ENCODE measurements around the gene REC114.
"Not testable (repeated sequence)": the region's sequence is repeated elsewhere in the genome, so short reads cannot be mapped to it uniquely, and the experiment has no call there.

Gene REC114

GRCh38 chr15:73530649-73531048 is 87.7 kb downstream of the REC114 start:
- Histone ChIP-seq H3K4me1 (ENCODE audit: control insufficient read depth in 1 of 2, insufficient read depth in 2 of 2, low read length in 2 of 2) (no peaks in the 10 kb centered on the region), H3K36me3 (ENCODE audit: control insufficient read depth in 1 of 2, insufficient read depth in 2 of 2, low read length in 2 of 2) (peaks cover 0 to 5% of the 10 kb centered on the region in 2 donors), H3K9me3 (ENCODE audit: control insufficient read depth in 1 of 2, low read length in 2 of 2) (no peaks in the 10 kb centered on the region), H3K27me3 (ENCODE audit: low read depth, low read length) (no peaks in the 10 kb centered on the region), H3K27ac (ENCODE audit: low read length) (no peak overlapping the region), H3K4me3 (ENCODE audit: low read depth in 1 of 2, low read length in 2 of 2) (no peak overlapping the region)

DNA sequence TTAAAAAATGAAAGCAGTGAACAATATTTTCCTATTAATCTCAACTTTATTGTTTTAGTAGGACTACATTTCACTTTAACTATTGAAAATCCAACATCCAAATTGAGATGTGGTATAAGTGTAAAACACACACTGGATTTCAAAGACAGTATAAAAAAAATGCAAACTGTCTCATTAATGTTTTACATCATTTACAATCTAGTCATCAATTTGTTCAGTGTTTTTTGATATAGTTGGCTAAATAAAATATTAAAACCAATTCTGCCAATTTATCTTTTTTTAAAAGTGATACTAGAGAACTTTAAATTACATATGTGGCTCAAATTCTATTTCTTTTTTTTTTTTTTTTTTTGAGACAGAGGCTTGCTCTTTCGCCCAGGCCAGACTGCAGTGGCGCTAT is 95.2 kb downstream of the REC114 start:
- no peak overlapping the region for H3K27ac ChIP-seq (ENCODE audit: low read length)
- H3K4me3 ChIP-seq (ENCODE audit: low read depth in 1 of 2, low read length in 2 of 2), result no peak overlapping the region
- H3K36me3 ChIP-seq (ENCODE audit: control insufficient read depth in 1 of 2, insufficient read depth in 2 of 2, low read length in 2 of 2), result no peaks in the 10 kb centered on the region
- H3K27me3 ChIP-seq (ENCODE audit: low read depth, low read length), result no peaks in the 10 kb centered on the region
- H3K9me3 ChIP-seq (ENCODE audit: control insufficient read depth in 1 of 2, low read length in 2 of 2), result no peaks in the 10 kb centered on the region
- no peaks in the 10 kb centered on the region for H3K4me1 ChIP-seq (ENCODE audit: control insufficient read depth in 1 of 2, insufficient read depth in 2 of 2, low read length in 2 of 2)

- Histone ChIP-seq H3K36me3 (ENCODE audit: control insufficient read depth in 1 of 2, insufficient read depth in 2 of 2, low read length in 2 of 2) (no peaks in the 10 kb centered on the region), H3K27ac (ENCODE audit: low read length) (no peak overlapping the region), H3K27me3 (ENCODE audit: low read depth, low read length) (no peaks in the 10 kb centered on the region), H3K9me3 (ENCODE audit: control insufficient read depth in 1 of 2, low read length in 2 of 2) (no peaks in the 10 kb centered on the region), H3K4me3 (ENCODE audit: low read depth in 1 of 2, low read length in 2 of 2) (no peak overlapping the region), H3K4me1 (ENCODE audit: control insufficient read depth in 1 of 2, insufficient read depth in 2 of 2, low read length in 2 of 2) (no peaks in the 10 kb centered on the region)
Observed at GRCh38 chr15:73538563-73539211, 95.7 kb downstream of the REC114 start.

- H3K36me3 ChIP-seq (ENCODE audit: control insufficient read depth in 1 of 2, insufficient read depth in 2 of 2, low read length in 2 of 2), result no peaks in the 10 kb centered on the region
- H3K27ac ChIP-seq (ENCODE audit: low read length), result no peak overlapping the region
- H3K9me3 ChIP-seq (ENCODE audit: control insufficient read depth in 1 of 2, low read length in 2 of 2), result no peaks in the 10 kb centered on the region
- H3K4me1 ChIP-seq (ENCODE audit: control insufficient read depth in 1 of 2, insufficient read depth in 2 of 2, low read length in 2 of 2), result no peaks in the 10 kb centered on the region
- no peak overlapping the region for H3K4me3 ChIP-seq (ENCODE audit: low read depth in 1 of 2, low read length in 2 of 2)
- no peaks in the 10 kb centered on the region for H3K27me3 ChIP-seq (ENCODE audit: low read depth, low read length)
Observed at GRCh38 chr15:73539212-73540128, 96.5 kb downstream of the REC114 start.

GRCh38 chr15:73540161-73540560 is 97.2 kb downstream of the REC114 start:
- H3K4me1 ChIP-seq (ENCODE audit: control insufficient read depth in 1 of 2, insufficient read depth in 2 of 2, low read length in 2 of 2), result no peaks in the 10 kb centered on the region
- no peaks in the 10 kb centered on the region for H3K27me3 ChIP-seq (ENCODE audit: low read depth, low read length)
- no peaks in the 10 kb centered on the region for H3K9me3 ChIP-seq (ENCODE audit: control insufficient read depth in 1 of 2, low read length in 2 of 2)
- no peak overlapping the region for H3K4me3 ChIP-seq (ENCODE audit: low read depth in 1 of 2, low read length in 2 of 2)
- H3K36me3 ChIP-seq (ENCODE audit: control insufficient read depth in 1 of 2, insufficient read depth in 2 of 2, low read length in 2 of 2), result no peaks in the 10 kb centered on the region
- no peak overlapping the region for H3K27ac ChIP-seq (ENCODE audit: low read length)

GRCh38 chr15:73541479-73541878 is 98.5 kb downstream of the REC114 start:
- Histone ChIP-seq H3K9me3 (ENCODE audit: control insufficient read depth in 1 of 2, low read length in 2 of 2) (no peaks in the 10 kb centered on the region), H3K27ac (ENCODE audit: low read length) (no peak overlapping the region), H3K4me3 (ENCODE audit: low read depth in 1 of 2, low read length in 2 of 2) (no peak overlapping the region), H3K27me3 (ENCODE audit: low read depth, low read length) (no peaks in the 10 kb centered on the region), H3K4me1 (ENCODE audit: control insufficient read depth in 1 of 2, insufficient read depth in 2 of 2, low read length in 2 of 2) (no peaks in the 10 kb centered on the region), H3K36me3 (ENCODE audit: control insufficient read depth in 1 of 2, insufficient read depth in 2 of 2, low read length in 2 of 2) (no peaks in the 10 kb centered on the region)

GRCh38 chr15:73548925-73549324 is 106.0 kb downstream of the REC114 start:
- not testable (repeated sequence) for H3K9me3 ChIP-seq (ENCODE audit: control insufficient read depth in 1 of 2, low read length in 2 of 2); H3K4me3 ChIP-seq (ENCODE audit: low read depth in 1 of 2, low read length in 2 of 2); H3K36me3 ChIP-seq (ENCODE audit: control insufficient read depth in 1 of 2, insufficient read depth in 2 of 2, low read length in 2 of 2); H3K27me3 ChIP-seq (ENCODE audit: low read depth, low read length); H3K27ac ChIP-seq (ENCODE audit: low read length); H3K4me1 ChIP-seq (ENCODE audit: control insufficient read depth in 1 of 2, insufficient read depth in 2 of 2, low read length in 2 of 2)

GRCh38 chr15:73550190-73550589 is 107.2 kb downstream of the REC114 start:
- Histone ChIP-seq H3K27ac (ENCODE audit: low read length) (no peak overlapping the region), H3K9me3 (ENCODE audit: control insufficient read depth in 1 of 2, low read length in 2 of 2) (no peaks in the 10 kb centered on the region), H3K4me1 (ENCODE audit: control insufficient read depth in 1 of 2, insufficient read depth in 2 of 2, low read length in 2 of 2) (no peaks in the 10 kb centered on the region), H3K4me3 (ENCODE audit: low read depth in 1 of 2, low read length in 2 of 2) (no peak overlapping the region), H3K27me3 (ENCODE audit: low read depth, low read length) (no peaks in the 10 kb centered on the region), H3K36me3 (ENCODE audit: control insufficient read depth in 1 of 2, insufficient read depth in 2 of 2, low read length in 2 of 2) (peaks cover 2 to 4% of the 10 kb centered on the region in 2 donors)

GRCh38 chr15:73555080-73555479 is 112.1 kb downstream of the REC114 start:
- no peaks in the 10 kb centered on the region for H3K4me1 ChIP-seq (ENCODE audit: control insufficient read depth in 1 of 2, insufficient read depth in 2 of 2, low read length in 2 of 2)
- H3K36me3 ChIP-seq (ENCODE audit: control insufficient read depth in 1 of 2, insufficient read depth in 2 of 2, low read length in 2 of 2), result peaks cover 36 to 41% of the 10 kb centered on the region in 2 donors
- no peak overlapping the region for H3K4me3 ChIP-seq (ENCODE audit: low read depth in 1 of 2, low read length in 2 of 2)
- H3K9me3 ChIP-seq (ENCODE audit: control insufficient read depth in 1 of 2, low read length in 2 of 2), result no peaks in the 10 kb centered on the region
- no peaks in the 10 kb centered on the region for H3K27me3 ChIP-seq (ENCODE audit: low read depth, low read length)
- no peak overlapping the region for H3K27ac ChIP-seq (ENCODE audit: low read length)

DNA sequence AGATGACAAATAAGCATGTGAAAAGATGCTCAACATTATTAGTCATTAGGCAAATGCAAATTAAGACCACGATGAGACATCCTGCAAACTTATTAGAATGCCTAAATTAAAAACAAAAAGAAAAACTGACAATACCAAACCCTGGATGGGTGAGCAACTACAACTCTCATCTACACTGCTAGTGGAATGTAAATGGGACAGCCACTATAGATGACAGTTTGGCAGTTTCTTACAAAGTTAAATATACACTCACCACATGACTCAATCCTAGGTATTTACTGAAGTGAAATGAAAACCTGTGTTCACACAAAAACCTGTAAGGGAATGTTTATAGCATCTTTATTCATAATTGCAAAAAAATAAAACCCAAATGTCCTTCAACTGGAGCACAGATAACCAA is 115.6 kb downstream of the REC114 start:
- H3K27me3 ChIP-seq (ENCODE audit: low read depth, low read length), result no peaks in the 10 kb centered on the region
- H3K4me3 ChIP-seq (ENCODE audit: low read depth in 1 of 2, low read length in 2 of 2), result no peak overlapping the region
- no peak overlapping the region for H3K27ac ChIP-seq (ENCODE audit: low read length)
- H3K9me3 ChIP-seq (ENCODE audit: control insufficient read depth in 1 of 2, low read length in 2 of 2), result no peaks in the 10 kb centered on the region
- no peaks in the 10 kb centered on the region for H3K4me1 ChIP-seq (ENCODE audit: control insufficient read depth in 1 of 2, insufficient read depth in 2 of 2, low read length in 2 of 2)
- peaks cover 58 to 69% of the 10 kb centered on the region in 2 donors for H3K36me3 ChIP-seq (ENCODE audit: control insufficient read depth in 1 of 2, insufficient read depth in 2 of 2, low read length in 2 of 2)

DNA sequence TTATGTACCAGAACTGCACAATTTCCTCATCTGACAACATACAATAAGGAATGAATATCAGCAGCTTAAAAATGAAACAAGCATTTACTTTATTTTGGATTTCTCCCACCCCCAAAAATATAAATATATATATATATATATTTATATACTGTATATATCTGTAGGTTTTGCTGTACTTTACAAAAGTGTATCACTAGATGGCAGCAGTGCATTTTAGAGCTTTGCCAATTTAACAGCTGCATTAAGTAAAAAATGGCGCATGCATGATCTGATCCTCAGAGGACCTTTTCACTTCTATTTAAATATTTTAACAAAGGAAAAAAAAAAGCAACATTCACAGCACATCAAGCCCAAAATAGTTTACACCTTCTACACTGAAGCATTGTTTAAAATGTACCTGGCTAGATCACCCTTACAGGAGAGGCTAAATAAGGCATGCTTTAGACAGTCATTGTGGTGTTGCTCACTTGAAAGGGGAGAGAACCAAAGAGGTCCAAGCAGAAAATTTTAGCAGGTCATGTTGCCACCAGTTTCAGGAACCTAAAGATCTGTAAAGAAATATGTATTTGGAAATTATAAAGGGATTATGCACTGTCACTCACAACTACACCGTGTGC is 117.6 kb downstream of the REC114 start:
- Histone ChIP-seq H3K4me3 (ENCODE audit: low read depth in 1 of 2, low read length in 2 of 2) (no peak overlapping the region), H3K27me3 (ENCODE audit: low read depth, low read length) (no peaks in the 10 kb centered on the region), H3K4me1 (ENCODE audit: control insufficient read depth in 1 of 2, insufficient read depth in 2 of 2, low read length in 2 of 2) (peaks cover 0 to 7% of the 10 kb centered on the region in 2 donors), H3K36me3 (ENCODE audit: control insufficient read depth in 1 of 2, insufficient read depth in 2 of 2, low read length in 2 of 2) (peaks cover 53 to 62% of the 10 kb centered on the region in 2 donors), H3K9me3 (ENCODE audit: control insufficient read depth in 1 of 2, low read length in 2 of 2) (no peaks in the 10 kb centered on the region), H3K27ac (ENCODE audit: low read length) (no peak overlapping the region)

Measured in muscle layer of duodenum (tissue), 2 donors.